ENCODE measurements around the gene AHSG. TPM values are rescaled to one million over a fixed set of nuclear protein-coding genes. Genes with fewer than 3 reads are reported as not detected.

AHSG gene
- total and polyA plus RNA-seq, 2 donors (not counting 3 experiments of a cell fraction or from before 2014, with no cell fraction given) = not detected

GRCh38 chr3:186616299-186616617 is 3.4 kb downstream of the AHSG start:
- peaks cover 5 to 19% of the 10 kb centered on the region in 2 experiments for H3K27me3 ChIP-seq (ENCODE audit: control insufficient read depth in 2 of 2, insufficient read depth in 2 of 2, low read length in 2 of 2)
- H3K9me3 ChIP-seq (replicated peaks; ENCODE audit: control insufficient read depth, insufficient read depth, low read length) = no peaks in the 10 kb centered on the region
- H3K9me1 ChIP-seq (replicated peaks; ENCODE audit: control insufficient read depth, extremely low read depth, insufficient read depth, low read length) = no peaks in the 10 kb centered on the region
- no peaks in the 10 kb centered on the region for H3K79me2 ChIP-seq (ENCODE audit: control insufficient read depth, insufficient read depth, low read length)
- no peaks in the 10 kb centered on the region for H4K20me1 ChIP-seq (replicated peaks; ENCODE audit: control insufficient read depth, extremely low read depth, insufficient read depth, low read length)
- dilution Hi-C loops (cut with MboI; ENCODE audit: extremely low pct_ligation_motif_present, low sequenced_read_pairs) (no loop called here), intact Hi-C loops (cut with micrococcal nuclease) (loop anchor here (2.0 to 10.0 kb wide), 3 partner anchors 45 to 633 kb away; partner anchors contain the start of gene DNAJB11)
- BruUV-seq (replicated peaks) = no TSS peak
- no peak overlapping the region for H2AFZ ChIP-seq (ENCODE audit: low read depth, low read length)
- H3K9ac ChIP-seq (replicated peaks; ENCODE audit: extremely low read depth, insufficient read depth, low read length) = no peak overlapping the region
- no peak overlapping the region for H3K4me3 ChIP-seq (replicated peaks in 1 of 3; ENCODE audit: insufficient read depth in 1 of 3, low read depth in 1 of 3, low read length in 3 of 3)
- H3K27ac ChIP-seq (ENCODE audit: insufficient read depth, low read depth, low read length) = no peak overlapping the region
- ChIA-PET CTCF (interaction anchor here (1.0 to 6.1 kb wide), 32 partner anchors 8 to 956 kb away, joined by 3 to 195 read pairs (median 7); partner anchors contain the start of genes DNAJB11 and EIF4A2), POLR2A (no interaction called here)
- FAIRE-seq (no peak), DNase-seq (ENCODE audit: low read depth, low spot score) (no peak)
- H3K4me2 ChIP-seq (ENCODE audit: insufficient read depth, low read length) = no peak overlapping the region
- H3K36me3 ChIP-seq (ENCODE audit: control insufficient read depth in 2 of 2, extremely low read depth in 1 of 2, insufficient read depth in 2 of 2, low read length in 2 of 2) = no peaks in the 10 kb centered on the region
- H3K4me1 ChIP-seq (ENCODE audit: control insufficient read depth, extremely low read depth, insufficient read depth, low read length) = peaks cover 5% of the 10 kb centered on the region
- TF ChIP-seq MYC (IDR thresholded peaks at IDR 0.05; ENCODE audit: low read depth, low read length) (no peak), CTCF (IDR thresholded peaks at IDR 0.05; ENCODE audit: extremely low read depth in 1 of 2, insufficient read depth in 1 of 2, low read depth in 1 of 2, low read length in 2 of 2) (no peak), JUN (IDR thresholded peaks at IDR 0.05; ENCODE audit: borderline replicate concordance, insufficient read depth, insufficient read length, low read depth) (no peak), MAX (IDR thresholded peaks at IDR 0.05; ENCODE audit: insufficient read depth, insufficient read length) (no peak), POLR2A (IDR thresholded peaks at IDR 0.05; ENCODE audit: low read depth, low read length) (no peak), FOS (IDR thresholded peaks at IDR 0.05; ENCODE audit: borderline replicate concordance, insufficient read depth, low read length) (no peak), EZH2 (IDR thresholded peaks at IDR 0.05; ENCODE audit: borderline replicate concordance, low read depth, low read length, severe bottlenecking) (no peak), GATA2 (IDR thresholded peaks at IDR 0.05; ENCODE audit: insufficient read depth, insufficient read length, low read depth, low read length) (no peak), POLR2AphosphoS5 (IDR thresholded peaks at IDR 0.05; ENCODE audit: insufficient read depth, low read depth, low read length) (no peak)
